Melanocyte of skin (primary cell): ENCODE data around the gene GAK. TPM values are rescaled to one million over a fixed set of nuclear protein-coding genes. Genes with fewer than 3 reads are reported as not detected.

Source experiments
- total RNA-seq, 2 donors: library from RNA; depleted of rRNA; stranded (reverse); fragments of >200 nt; gene quantifications; 2 replicates each; pipeline ENCODE4 v1.2.3, GENCODE V29; 2012

Gene GAK
- total RNA-seq: 10 to 100 TPM; 56.9 to 62.6 TPM

GRCh38 chr4:931960-932712 is at the start of gene GAK, which contains the start of gene TMEM175:
TSS of gene GAK (minus strand) at chr4:932316. CDS start at chr4:932187, 129 bp downstream.
TSS of gene TMEM175 (plus strand) at chr4:932460. CDS start at chr4:947740, 15,280 bp downstream.

GRCh38 chr4:973431-974397 is 41.6 kb upstream of the GAK start, which contains the start of gene DGKQ:
TSS of gene DGKQ (minus strand) at chr4:973569. CDS start at chr4:973482, 87 bp downstream.

GRCh38 chr4:825971-826330 is 106.2 kb downstream of the GAK start, which contains the start of gene CPLX1:
TSS of gene CPLX1 (minus strand) at chr4:826129. CDS start at chr4:824522, 1,607 bp downstream.

Other genes starting within 250 kb of the GAK start
- gene SLC49A3, start 243.2 kb downstream of the GAK start, total RNA-seq: 1 to 10 TPM; 4.3 to 5.9 TPM
- gene PCGF3, start 226.5 kb downstream of the GAK start, total RNA-seq: 10 to 100 TPM; 30.6 to 33.3 TPM
- gene CPLX1, start 106.2 kb downstream of the GAK start, total RNA-seq: not detected
- 10 to 100 TPM; 13.0 to 18.6 TPM for gene TMEM175, start 144 bp upstream of the GAK start, total RNA-seq
- gene DGKQ, start 41.3 kb upstream of the GAK start, total RNA-seq: 10 to 100 TPM; 17.6 to 22.7 TPM
- gene IDUA, start 54.7 kb upstream of the GAK start, total RNA-seq: 10 to 100 TPM in 1 of 2 donors, 1 to 10 TPM in 1; 6.7 to 15.8 TPM
- under 1 TPM; 0.33 to 0.34 TPM for gene SLC26A1, start 61.1 kb upstream of the GAK start, total RNA-seq
- gene FGFRL1, start 79.3 kb upstream of the GAK start, total RNA-seq: 10 to 100 TPM in 1 of 2 donors, 1 to 10 TPM in 1; 4.3 to 11.7 TPM
- under 1 TPM in 1 of 2 donors, not detected in 1; 0.34 TPM for gene RNF212, start 181.2 kb upstream of the GAK start, total RNA-seq
- gene SPON2, start 240.3 kb upstream of the GAK start, total RNA-seq: 10 to 100 TPM; 20.0 to 42.0 TPM